ENCODE results near the gene GSC2.

Gene GSC2

DNA sequence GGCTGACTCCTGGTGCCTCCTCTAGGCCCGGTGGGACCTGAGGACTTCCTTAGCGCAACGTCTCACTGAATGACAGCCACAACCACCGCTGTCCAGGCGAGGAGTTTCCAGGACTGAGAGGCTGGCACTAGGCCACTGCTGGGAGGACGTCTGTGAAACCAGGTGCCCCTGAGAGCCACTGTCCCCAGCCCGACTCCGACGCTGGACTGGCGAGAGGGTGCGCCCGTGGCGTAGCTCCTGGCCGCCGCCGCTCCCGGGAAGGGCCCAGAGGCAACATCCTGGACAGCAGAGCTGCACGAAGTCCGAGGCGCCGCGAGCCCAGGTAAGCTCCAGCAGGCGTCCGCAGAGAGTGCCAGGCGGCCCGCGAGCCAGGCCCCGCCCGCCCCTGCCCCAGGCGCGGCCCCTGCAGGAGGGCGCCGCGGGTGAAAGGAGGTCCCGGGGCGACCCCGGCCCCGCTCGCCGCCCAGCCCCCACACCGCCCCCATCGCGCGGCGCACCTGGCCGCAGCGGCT is 28.4 kb downstream of the GSC2 start:
- Histone ChIP-seq H3K9me3 (ENCODE audit: control insufficient read depth in 5 of 5, low read length in 5 of 5) (no peaks in the 10 kb centered on the region), H3K4me3 (ENCODE audit: low read depth in 1 of 5, low read length in 5 of 5) (peak overlapping the region; percentile 78 to 96 (median 95)), H3K36me3 (ENCODE audit: control insufficient read depth in 5 of 5, insufficient read depth in 5 of 5, low read length in 5 of 5) (peaks cover 0 to 4% (median 0%) of the 10 kb centered on the region in 5 donors), H3K27me3 (ENCODE audit: control insufficient read depth in 5 of 5, insufficient read depth in 4 of 5, low read length in 5 of 5) (no peaks in the 10 kb centered on the region), H3K4me1 (ENCODE audit: control insufficient read depth in 5 of 5, insufficient read depth in 5 of 5, low read length in 5 of 5) (peaks cover 10 to 61% (median 49%) of the 10 kb centered on the region in 5 donors), H3K27ac (ENCODE audit: low read depth, low read length) (peak overlapping the region; percentile 62), H3K9ac (ENCODE audit: low read length in 5 of 5) (peak overlapping the region; percentile 81 to 90 (median 83))

DNA sequence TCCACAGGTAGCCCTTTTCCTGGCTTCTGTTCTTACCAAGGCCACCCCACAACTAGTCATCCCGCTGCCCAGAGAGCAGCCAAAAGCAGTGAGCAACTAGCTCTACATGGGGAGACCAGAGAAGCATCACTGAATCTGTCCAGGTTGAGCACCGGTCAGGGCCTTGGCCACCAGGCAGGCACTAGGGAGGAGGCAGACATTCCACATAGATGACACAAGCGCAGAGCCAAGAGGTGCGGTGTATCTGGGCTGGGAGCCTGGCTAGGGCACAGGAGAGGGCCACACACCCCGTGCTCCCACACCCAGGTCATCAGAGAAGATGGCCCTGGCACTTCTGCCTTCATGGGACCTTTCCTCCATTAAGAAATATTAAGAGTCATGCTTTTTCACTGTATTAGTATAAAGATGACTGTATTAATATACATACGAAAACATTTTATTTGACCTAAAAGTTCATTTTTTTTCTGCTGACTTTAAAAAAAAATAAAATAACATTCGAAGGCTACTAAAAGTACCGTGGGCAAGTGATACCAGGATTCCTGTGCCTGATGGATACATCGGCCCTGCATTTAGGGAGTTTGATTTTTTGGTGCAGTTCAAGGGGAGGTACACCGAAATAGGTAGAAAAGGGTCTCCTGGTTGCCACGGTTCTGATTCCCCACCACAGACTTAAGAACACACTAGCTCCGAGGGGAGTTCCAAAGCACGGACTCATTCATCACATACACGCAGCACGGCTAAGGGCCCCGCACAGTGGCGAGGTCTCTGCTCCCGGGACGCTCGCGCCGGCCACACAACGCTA is 29.1 kb downstream of the GSC2 start:
- Histone ChIP-seq H3K36me3 (ENCODE audit: control insufficient read depth in 5 of 5, insufficient read depth in 5 of 5, low read length in 5 of 5) (peaks cover 0 to 4% (median 0%) of the 10 kb centered on the region in 5 donors), H3K9ac (ENCODE audit: low read length in 5 of 5) (peak overlapping the region; percentile 81 to 90 (median 83)), H3K27me3 (ENCODE audit: control insufficient read depth in 5 of 5, insufficient read depth in 4 of 5, low read length in 5 of 5) (no peaks in the 10 kb centered on the region), H3K4me1 (ENCODE audit: control insufficient read depth in 5 of 5, insufficient read depth in 5 of 5, low read length in 5 of 5) (peaks cover 11 to 66% (median 51%) of the 10 kb centered on the region in 5 donors), H3K9me3 (ENCODE audit: control insufficient read depth in 5 of 5, low read length in 5 of 5) (no peaks in the 10 kb centered on the region), H3K4me3 (ENCODE audit: low read depth in 1 of 5, low read length in 5 of 5) (peak overlapping the region; percentile 78 to 96 (median 95)), H3K27ac (ENCODE audit: low read depth, low read length) (peak overlapping the region; percentile 62)

DNA sequence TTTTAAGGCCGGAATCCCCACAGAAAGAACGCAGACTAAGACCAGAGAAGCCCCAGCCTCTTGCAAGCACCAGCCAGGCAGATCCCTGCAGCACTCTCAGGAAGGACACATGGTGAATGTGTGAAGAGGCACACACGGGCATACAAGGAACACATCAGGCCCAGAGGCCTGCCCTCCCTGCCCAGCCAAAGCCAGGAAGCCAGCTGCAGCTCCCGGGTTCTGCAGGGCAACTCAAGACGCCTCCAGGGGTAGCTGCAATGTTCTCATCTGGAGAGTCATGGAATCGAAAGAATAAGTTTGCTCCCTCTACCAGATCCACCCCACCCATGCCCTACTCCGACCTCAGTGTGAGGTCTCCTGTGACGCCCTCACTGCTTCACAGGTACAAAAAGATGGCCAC is 30.1 kb downstream of the GSC2 start:
- H3K36me3 ChIP-seq (ENCODE audit: control insufficient read depth in 5 of 5, insufficient read depth in 5 of 5, low read length in 5 of 5): peaks cover 0 to 4% (median 0%) of the 10 kb centered on the region in 5 donors
- no peaks in the 10 kb centered on the region for H3K27me3 ChIP-seq (ENCODE audit: control insufficient read depth in 5 of 5, insufficient read depth in 4 of 5, low read length in 5 of 5)
- H3K27ac ChIP-seq (ENCODE audit: low read depth, low read length): no peak overlapping the region
- H3K4me3 ChIP-seq (ENCODE audit: low read depth in 1 of 5, low read length in 5 of 5): peak overlapping the region in 1 of 5 donors; percentile 78
- no peaks in the 10 kb centered on the region for H3K9me3 ChIP-seq (ENCODE audit: control insufficient read depth in 5 of 5, low read length in 5 of 5)
- H3K9ac ChIP-seq (ENCODE audit: low read length in 5 of 5): peak overlapping the region in 1 of 5 donors; percentile 82
- H3K4me1 ChIP-seq (ENCODE audit: control insufficient read depth in 5 of 5, insufficient read depth in 5 of 5, low read length in 5 of 5): peaks cover 12 to 77% (median 61%) of the 10 kb centered on the region in 5 donors

DNA sequence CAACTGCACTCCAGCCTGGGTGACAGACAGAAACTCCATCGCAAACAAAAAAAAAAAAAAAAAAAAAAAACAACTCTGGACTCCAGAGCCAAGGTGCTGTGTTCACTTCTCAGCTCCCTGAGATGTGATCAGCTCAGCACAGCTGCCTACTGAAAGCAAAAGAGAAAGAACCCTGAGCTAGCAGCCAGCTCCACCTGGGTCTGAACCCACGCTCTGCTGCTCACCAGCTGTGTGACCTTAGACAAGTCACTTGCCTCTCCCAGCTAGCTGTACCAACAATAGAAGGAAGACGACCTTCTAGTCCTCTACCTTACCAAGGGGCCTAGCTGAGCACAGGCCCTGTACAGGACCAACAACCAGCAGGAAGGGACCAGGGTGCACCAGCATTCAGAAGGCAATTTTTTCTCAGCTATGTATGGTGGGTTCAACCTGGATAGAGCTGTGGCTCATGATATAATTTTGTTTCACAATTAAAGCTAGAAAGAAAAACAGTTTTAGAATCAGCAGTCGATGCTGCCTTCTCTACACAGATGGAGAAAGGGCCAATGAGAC is 31.7 kb downstream of the GSC2 start:
- Histone ChIP-seq H3K27me3 (ENCODE audit: control insufficient read depth in 5 of 5, insufficient read depth in 4 of 5, low read length in 5 of 5) (no peaks in the 10 kb centered on the region), H3K27ac (ENCODE audit: low read depth, low read length) (no peak overlapping the region), H3K4me1 (ENCODE audit: control insufficient read depth in 5 of 5, insufficient read depth in 5 of 5, low read length in 5 of 5) (peaks cover 13 to 75% (median 58%) of the 10 kb centered on the region in 5 donors), H3K9ac (ENCODE audit: low read length in 5 of 5) (peak overlapping the region in 1 of 5 donors; percentile 1), H3K9me3 (ENCODE audit: control insufficient read depth in 5 of 5, low read length in 5 of 5) (no peaks in the 10 kb centered on the region), H3K4me3 (ENCODE audit: low read depth in 1 of 5, low read length in 5 of 5) (no peak overlapping the region), H3K36me3 (ENCODE audit: control insufficient read depth in 5 of 5, insufficient read depth in 5 of 5, low read length in 5 of 5) (peaks cover 0 to 4% (median 0%) of the 10 kb centered on the region in 5 donors)

DNA sequence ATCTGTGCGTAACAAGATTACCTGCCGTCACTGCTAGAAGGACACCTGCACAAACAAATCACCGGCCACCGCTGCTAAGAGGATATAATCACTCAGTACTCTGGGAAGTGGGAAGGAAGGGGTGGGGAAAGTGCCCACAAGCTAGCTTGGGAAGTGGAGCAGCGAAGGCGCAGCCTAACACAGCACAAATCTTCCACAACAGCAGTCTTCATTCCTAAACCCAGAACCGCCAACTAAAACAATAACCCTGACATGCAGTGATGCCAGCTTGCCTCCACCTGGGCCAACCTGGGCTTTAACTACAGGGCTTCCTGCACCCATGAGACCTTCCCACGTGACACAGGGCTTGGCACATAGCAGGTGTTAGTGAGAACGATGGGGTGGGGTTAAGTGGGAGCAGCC is 33.0 kb downstream of the GSC2 start:
- Histone ChIP-seq H3K4me3 (ENCODE audit: low read depth in 1 of 5, low read length in 5 of 5) (no peak overlapping the region), H3K4me1 (ENCODE audit: control insufficient read depth in 5 of 5, insufficient read depth in 5 of 5, low read length in 5 of 5) (peaks cover 13 to 69% (median 52%) of the 10 kb centered on the region in 5 donors), H3K27ac (ENCODE audit: low read depth, low read length) (no peak overlapping the region), H3K9me3 (ENCODE audit: control insufficient read depth in 5 of 5, low read length in 5 of 5) (no peaks in the 10 kb centered on the region), H3K27me3 (ENCODE audit: control insufficient read depth in 5 of 5, insufficient read depth in 4 of 5, low read length in 5 of 5) (no peaks in the 10 kb centered on the region), H3K36me3 (ENCODE audit: control insufficient read depth in 5 of 5, insufficient read depth in 5 of 5, low read length in 5 of 5) (peaks cover 0 to 4% (median 0%) of the 10 kb centered on the region in 5 donors), H3K9ac (ENCODE audit: low read length in 5 of 5) (no peak overlapping the region)

DNA sequence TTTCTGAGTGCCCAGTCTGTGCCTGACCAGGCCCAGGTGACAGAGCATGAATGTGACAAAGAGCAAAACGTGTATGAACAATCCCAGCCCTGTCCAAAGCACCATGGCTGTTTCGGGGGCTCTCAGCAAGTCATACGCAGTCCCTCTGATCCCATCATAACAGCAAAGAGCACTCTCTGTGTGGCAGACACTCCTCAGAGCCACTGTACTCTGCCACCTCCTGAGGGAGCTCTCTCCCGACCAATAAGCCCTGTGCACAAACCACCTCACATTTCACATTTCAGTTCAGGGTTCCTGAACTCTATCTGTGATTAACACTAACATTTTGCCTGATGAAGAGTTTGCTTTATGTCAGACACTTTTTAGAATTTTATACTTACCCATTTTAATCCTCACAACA is 34.5 kb downstream of the GSC2 start:
- no peaks in the 10 kb centered on the region for H3K27me3 ChIP-seq (ENCODE audit: control insufficient read depth in 5 of 5, insufficient read depth in 4 of 5, low read length in 5 of 5)
- H3K36me3 ChIP-seq (ENCODE audit: control insufficient read depth in 5 of 5, insufficient read depth in 5 of 5, low read length in 5 of 5): peaks cover 0 to 4% (median 0%) of the 10 kb centered on the region in 5 donors
- no peak overlapping the region for H3K27ac ChIP-seq (ENCODE audit: low read depth, low read length)
- H3K9ac ChIP-seq (ENCODE audit: low read length in 5 of 5): no peak overlapping the region
- no peak overlapping the region for H3K4me3 ChIP-seq (ENCODE audit: low read depth in 1 of 5, low read length in 5 of 5)
- H3K4me1 ChIP-seq (ENCODE audit: control insufficient read depth in 5 of 5, insufficient read depth in 5 of 5, low read length in 5 of 5): peaks cover 11 to 57% (median 41%) of the 10 kb centered on the region in 5 donors
- H3K9me3 ChIP-seq (ENCODE audit: control insufficient read depth in 5 of 5, low read length in 5 of 5): no peaks in the 10 kb centered on the region

DNA sequence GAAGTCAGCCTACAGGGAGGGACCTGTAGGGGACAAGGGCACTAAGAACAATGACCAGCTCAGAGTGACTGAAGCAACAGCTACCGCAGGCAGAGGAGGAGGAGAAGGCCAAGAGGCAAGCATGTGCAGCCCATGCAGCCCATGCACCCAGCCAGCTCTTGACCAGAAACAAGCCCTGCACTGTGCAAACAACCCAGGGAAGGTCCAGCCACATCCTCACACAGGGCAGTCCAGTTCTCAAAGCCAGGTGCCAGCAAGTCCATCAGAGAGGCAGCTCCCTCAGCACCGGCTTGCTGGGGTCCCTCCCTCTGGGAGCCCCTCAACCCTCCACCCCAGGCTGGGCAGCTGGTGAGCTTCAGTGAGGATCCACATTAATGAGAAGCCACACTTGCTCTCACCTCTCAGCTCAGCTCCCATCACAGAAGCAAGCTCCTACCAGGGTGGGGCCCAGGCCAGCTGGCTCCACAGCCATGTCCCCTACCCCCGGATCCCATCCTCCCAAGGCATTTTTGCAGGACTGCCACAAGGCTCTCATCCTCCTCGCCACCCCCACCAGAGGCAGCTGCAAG is 35.0 kb downstream of the GSC2 start:
- Histone ChIP-seq H3K36me3 (ENCODE audit: control insufficient read depth in 5 of 5, insufficient read depth in 5 of 5, low read length in 5 of 5) (peaks cover 0 to 4% (median 0%) of the 10 kb centered on the region in 5 donors), H3K27me3 (ENCODE audit: control insufficient read depth in 5 of 5, insufficient read depth in 4 of 5, low read length in 5 of 5) (no peaks in the 10 kb centered on the region), H3K4me1 (ENCODE audit: control insufficient read depth in 5 of 5, insufficient read depth in 5 of 5, low read length in 5 of 5) (peaks cover 9 to 54% (median 38%) of the 10 kb centered on the region in 5 donors), H3K4me3 (ENCODE audit: low read depth in 1 of 5, low read length in 5 of 5) (no peak overlapping the region), H3K9me3 (ENCODE audit: control insufficient read depth in 5 of 5, low read length in 5 of 5) (no peaks in the 10 kb centered on the region), H3K27ac (ENCODE audit: low read depth, low read length) (no peak overlapping the region), H3K9ac (ENCODE audit: low read length in 5 of 5) (no peak overlapping the region)

DNA sequence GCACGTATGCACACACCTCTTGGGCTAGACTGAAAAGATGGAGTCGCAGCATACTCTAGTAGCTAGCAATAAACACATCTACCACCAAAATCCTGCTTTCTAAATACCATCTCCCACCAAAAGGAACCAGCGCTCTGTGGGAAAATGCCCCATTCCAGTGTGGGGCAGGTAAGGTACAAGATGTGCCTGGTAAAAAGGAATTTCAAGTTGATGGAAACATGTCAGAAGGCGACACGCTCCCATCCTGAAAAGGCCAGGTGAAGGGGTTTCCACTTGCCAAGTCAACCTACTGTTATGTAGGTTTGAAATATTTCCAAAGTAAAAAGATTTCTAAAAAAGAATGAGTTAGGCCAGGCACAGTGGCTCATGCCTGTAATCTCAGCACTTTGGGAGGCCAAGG is 36.7 kb downstream of the GSC2 start:
- no peak overlapping the region for H3K9ac ChIP-seq (ENCODE audit: low read length in 5 of 5)
- no peaks in the 10 kb centered on the region for H3K27me3 ChIP-seq (ENCODE audit: control insufficient read depth in 5 of 5, insufficient read depth in 4 of 5, low read length in 5 of 5)

DNA sequence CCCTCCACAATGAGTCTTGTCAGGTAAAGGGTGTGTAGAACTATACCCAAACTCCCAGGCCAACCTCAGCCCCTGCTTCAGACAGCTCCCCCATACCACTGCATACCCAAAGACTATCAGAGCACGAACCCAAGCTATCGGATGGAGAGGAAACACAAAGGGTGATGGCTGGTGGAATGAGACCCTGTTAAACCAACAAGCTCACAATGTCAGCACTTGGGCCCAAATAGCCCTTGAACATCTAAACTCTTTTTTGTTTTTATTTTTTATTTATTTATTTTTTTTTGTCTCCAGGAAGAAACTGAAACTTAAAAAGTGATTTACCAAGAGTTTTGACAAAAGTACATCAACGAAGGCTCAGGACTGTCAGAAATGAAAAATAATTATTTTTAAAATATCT is 38.5 kb downstream of the GSC2 start:
- no peak overlapping the region for H3K27ac ChIP-seq (ENCODE audit: low read depth, low read length)
- H3K4me1 ChIP-seq (ENCODE audit: control insufficient read depth in 5 of 5, insufficient read depth in 5 of 5, low read length in 5 of 5): peaks cover 7 to 40% (median 38%) of the 10 kb centered on the region in 5 donors
- no peak overlapping the region for H3K9ac ChIP-seq (ENCODE audit: low read length in 5 of 5)
- H3K36me3 ChIP-seq (ENCODE audit: control insufficient read depth in 5 of 5, insufficient read depth in 5 of 5, low read length in 5 of 5): no peaks in the 10 kb centered on the region
- H3K4me3 ChIP-seq (ENCODE audit: low read depth in 1 of 5, low read length in 5 of 5): no peak overlapping the region
- no peaks in the 10 kb centered on the region for H3K9me3 ChIP-seq (ENCODE audit: control insufficient read depth in 5 of 5, low read length in 5 of 5)
- no peaks in the 10 kb centered on the region for H3K27me3 ChIP-seq (ENCODE audit: control insufficient read depth in 5 of 5, insufficient read depth in 4 of 5, low read length in 5 of 5)

More for the DNA sequence above, 36.7 kb downstream of the GSC2 start:
- Histone ChIP-seq H3K4me3 (ENCODE audit: low read depth in 1 of 5, low read length in 5 of 5) (no peak overlapping the region), H3K9me3 (ENCODE audit: control insufficient read depth in 5 of 5, low read length in 5 of 5) (no peaks in the 10 kb centered on the region), H3K27ac (ENCODE audit: low read depth, low read length) (no peak overlapping the region), H3K4me1 (ENCODE audit: control insufficient read depth in 5 of 5, insufficient read depth in 5 of 5, low read length in 5 of 5) (peaks cover 7 to 50% (median 37%) of the 10 kb centered on the region in 5 donors), H3K36me3 (ENCODE audit: control insufficient read depth in 5 of 5, insufficient read depth in 5 of 5, low read length in 5 of 5) (peaks cover 0 to 1% (median 0%) of the 10 kb centered on the region in 5 donors)

DNA sequence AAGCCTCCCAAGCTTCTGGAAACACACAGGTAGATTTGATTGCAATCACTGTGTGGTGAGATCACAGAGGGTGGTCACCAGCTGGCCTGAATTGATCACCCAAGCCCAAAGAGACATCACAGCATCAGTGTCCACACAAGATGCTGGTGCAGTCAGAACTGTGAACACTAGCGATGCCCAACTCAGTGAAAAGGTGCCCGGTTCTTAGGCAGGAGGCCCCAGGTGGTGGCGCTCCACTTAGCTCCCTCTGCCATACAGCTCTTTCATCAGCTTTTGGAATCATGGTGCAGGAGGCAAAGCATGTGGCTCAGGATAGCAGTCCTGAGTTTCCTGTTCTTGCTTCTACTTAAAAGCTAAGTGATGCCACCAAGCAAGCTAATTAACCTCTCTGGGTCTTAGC is 39.0 kb downstream of the GSC2 start:
- Histone ChIP-seq H3K27me3 (ENCODE audit: control insufficient read depth in 5 of 5, insufficient read depth in 4 of 5, low read length in 5 of 5) (no peaks in the 10 kb centered on the region), H3K9me3 (ENCODE audit: control insufficient read depth in 5 of 5, low read length in 5 of 5) (no peaks in the 10 kb centered on the region), H3K9ac (ENCODE audit: low read length in 5 of 5) (no peak overlapping the region), H3K4me3 (ENCODE audit: low read depth in 1 of 5, low read length in 5 of 5) (no peak overlapping the region), H3K4me1 (ENCODE audit: control insufficient read depth in 5 of 5, insufficient read depth in 5 of 5, low read length in 5 of 5) (peaks cover 12 to 41% (median 41%) of the 10 kb centered on the region in 5 donors), H3K36me3 (ENCODE audit: control insufficient read depth in 5 of 5, insufficient read depth in 5 of 5, low read length in 5 of 5) (no peaks in the 10 kb centered on the region), H3K27ac (ENCODE audit: low read depth, low read length) (no peak overlapping the region)
